ENCODE data around the gene PIWIL4.

Gene PIWIL4

GRCh38 chr11:94536386-94536785 lies 30.8 kb upstream of the PIWIL4 start:
- no peaks in the 10 kb centered on the region for H3K9me3 ChIP-seq (ENCODE audit: control insufficient read depth, insufficient read depth, low read depth, low read length)
- H3K4me3 ChIP-seq (ENCODE audit: low read depth, low read length) = no peak overlapping the region
- POLR2A ChIA-PET = no interaction called here
- CTCF ChIA-PET = interaction anchor here (0.6 to 1.6 kb wide), 2 partner anchors 11 to 532 kb away, joined by 3 to 5 read pairs; no protein-coding TSS in a partner anchor
- no peak overlapping the region for H3K27ac ChIP-seq (ENCODE audit: extremely low read depth, low read depth, low read length)
- H3K36me3 ChIP-seq (ENCODE audit: control insufficient read depth in 2 of 2, insufficient read depth in 1 of 2, low read length in 2 of 2) = no peaks in the 10 kb centered on the region
- TF ChIP-seq IKZF3 (tag by site-specific recombination; IDR thresholded peaks at IDR 0.05) (no peak), MYNN (tag by site-specific recombination; IDR thresholded peaks at IDR 0.05; ENCODE audit: borderline replicate concordance) (no peak), ZNF391 (tag by site-specific recombination; IDR thresholded peaks at IDR 0.05; ENCODE audit: borderline replicate concordance, low read depth) (no peak), ZFP69B (tag by site-specific recombination; IDR thresholded peaks at IDR 0.05) (no peak), ZNF560 (tag by site-specific recombination; IDR thresholded peaks at IDR 0.05; ENCODE audit: borderline replicate concordance) (no peak), ZBTB20 (tag by site-specific recombination; IDR thresholded peaks at IDR 0.05) (no peak), ZNF341 (tag by site-specific recombination; IDR thresholded peaks at IDR 0.05; ENCODE audit: low read depth) (no peak), ZNF175 (tag by site-specific recombination; IDR thresholded peaks at IDR 0.05) (no peak), ZNF24 (tag by site-specific recombination; IDR thresholded peaks at IDR 0.05) (no peak), KLF1 (tag by site-specific recombination; IDR thresholded peaks at IDR 0.05) (no peak), ZNF677 (tag by site-specific recombination; IDR thresholded peaks at IDR 0.05) (no peak)
- H3K4me1 ChIP-seq (ENCODE audit: control insufficient read depth, insufficient read depth, low read length) = no peaks in the 10 kb centered on the region

GRCh38 chr11:94537031-94537600 lies 30.1 kb upstream of the PIWIL4 start:
- TF ChIP-seq ZNF112 (tag by site-specific recombination; IDR thresholded peaks at IDR 0.05) (no peak), ZNF571 (tag by site-specific recombination; IDR thresholded peaks at IDR 0.05) (no peak)
- Histone ChIP-seq H3K4me1 (ENCODE audit: control insufficient read depth, insufficient read depth, low read length) (no peaks in the 10 kb centered on the region), H3K9me3 (ENCODE audit: control insufficient read depth, insufficient read depth, low read depth, low read length) (no peaks in the 10 kb centered on the region), H3K36me3 (ENCODE audit: control insufficient read depth in 2 of 2, insufficient read depth in 1 of 2, low read length in 2 of 2) (no peaks in the 10 kb centered on the region), H3K27ac (ENCODE audit: extremely low read depth, low read depth, low read length) (no peak overlapping the region), H3K4me3 (ENCODE audit: low read depth, low read length) (no peak overlapping the region)
- ChIA-PET CTCF (interaction anchor here (0.6 to 1.6 kb wide), 2 partner anchors 11 to 533 kb away, joined by 3 to 5 read pairs; no protein-coding TSS in a partner anchor), POLR2A (no interaction called here)

GRCh38 chr11:94539420-94539819 lies 27.7 kb upstream of the PIWIL4 start:
- TF ChIP-seq ZNF140 (tag by site-specific recombination; IDR thresholded peaks at IDR 0.05) = no peak
- TF ChIP-seq ZNF10 (tag by site-specific recombination; IDR thresholded peaks at IDR 0.05) = no peak
- no peak for TF ChIP-seq ZNF76 (tag by site-specific recombination; IDR thresholded peaks at IDR 0.05; ENCODE audit: borderline replicate concordance, low read depth)
- no peak for TF ChIP-seq ZNF596 (tag by site-specific recombination; IDR thresholded peaks at IDR 0.05)
- no peak for TF ChIP-seq REPIN1 (tag by site-specific recombination; IDR thresholded peaks at IDR 0.05; ENCODE audit: low read depth)
- TF ChIP-seq ZBTB44 (tag by site-specific recombination; IDR thresholded peaks at IDR 0.05) = no peak
- CTCF ChIA-PET = interaction anchor here (1.1 kb wide), 2 partner anchors 13 to 18 kb away, joined by 4 to 5 read pairs; no protein-coding TSS in a partner anchor
- POLR2A ChIA-PET = no interaction called here

More at GRCh38 chr11:94539420-94539819, 27.7 kb upstream of the PIWIL4 start:
- H3K4me1 ChIP-seq (ENCODE audit: control insufficient read depth, insufficient read depth, low read length) = no peaks in the 10 kb centered on the region
- H3K4me3 ChIP-seq (ENCODE audit: low read depth, low read length) = no peak overlapping the region
- no peaks in the 10 kb centered on the region for H3K9me3 ChIP-seq (ENCODE audit: control insufficient read depth, insufficient read depth, low read depth, low read length)
- no peak overlapping the region for H3K27ac ChIP-seq (ENCODE audit: extremely low read depth, low read depth, low read length)
- no peaks in the 10 kb centered on the region for H3K36me3 ChIP-seq (ENCODE audit: control insufficient read depth in 2 of 2, insufficient read depth in 1 of 2, low read length in 2 of 2)
